IMR-90 (cell line): ENCODE data around the gene ABHD13. TPM values are rescaled to one million over a fixed set of nuclear protein-coding genes. Genes with fewer than 3 reads are reported as not detected.

Experiments
- ATAC-seq: fragments of 200-7000 bp; cut with Tn5 transposase; 2 replicates; pipeline ENCODE4 v1.9.1; 2020; ENCODE audit warnings: low read depth, mild to moderate bottlenecking, moderate library complexity
- BruUV-seq: library from RNA; stranded (reverse); fragments of 400-500 nt; replicated peaks from 2 replicates; lab custom pipeline; 2021; lab: Mats Ljungman, UMichigan
- CTCF ChIA-PET: fragments of 300-600 bp; formaldehyde crosslinking; extraction: SDS; loops from one replicate; lab custom pipeline; 2021; ENCODE audit warnings: antibody characterized with exemption; lab: Yijun Ruan, JAX
- POLR2A ChIA-PET: fragments of 300-600 bp; sonication (Branson Sonifier 250); formaldehyde crosslinking; loops from one replicate; lab custom pipeline; 2022; ENCODE audit warnings: antibody characterized with exemption; ENCODE audit not compliant: unreplicated experiment; lab: Charles Lee
- DNase-seq: peaks from one replicate; pipeline ENCODE4 v3.0.0; 2013
- H2AFZ ChIP-seq: replicated peaks from 2 replicates; pipeline ENCODE3; 2013; ENCODE audit warnings: low read length, mild to moderate bottlenecking; ENCODE audit not compliant: poor library complexity
- H2AK5ac ChIP-seq: 2 replicates; pipeline ENCODE4 v1.6.1; 2013; ENCODE audit warnings: low read depth, low read length, inconsistent platforms
- H2AK9ac ChIP-seq: replicated peaks from 2 replicates; pipeline ENCODE3; 2013; ENCODE audit warnings: mild to moderate bottlenecking, low read depth, low read length, moderate library complexity; ENCODE audit not compliant: poor library complexity
- H2BK120ac ChIP-seq: 2 replicates; pipeline ENCODE4 v1.6.1; 2013; ENCODE audit warnings: low read depth, low read length, inconsistent platforms
- H2BK15ac ChIP-seq: 3 replicates; pipeline ENCODE4 v1.6.1; 2013; ENCODE audit warnings: low read depth, low read length, inconsistent platforms
- H2BK20ac ChIP-seq: 2 replicates; pipeline ENCODE4 v1.6.1; 2013; ENCODE audit warnings: low read depth, mild to moderate bottlenecking, inconsistent platforms, low read length, moderate library complexity
- H2BK5ac ChIP-seq: 2 replicates; pipeline ENCODE4 v1.6.1; 2013; ENCODE audit warnings: mild to moderate bottlenecking, low read depth, low read length, inconsistent platforms; ENCODE audit not compliant: poor library complexity, severe bottlenecking
- H3K14ac ChIP-seq: replicated peaks from 2 replicates; pipeline ENCODE4 v1.6.1; 2013; ENCODE audit warnings: low read depth, low read length, inconsistent platforms
- H3K18ac ChIP-seq: 2 replicates; pipeline ENCODE4 v1.6.1; 2013; ENCODE audit warnings: low read depth, low read length, control low read depth
- H3K23ac ChIP-seq: 2 replicates; pipeline ENCODE4 v1.6.1; 2013; ENCODE audit warnings: low read depth, low read length, inconsistent platforms
- H3K27ac ChIP-seq: 2 replicates; pipeline ENCODE4 v1.5.1; 2013; ENCODE audit warnings: mild to moderate bottlenecking, control low read depth, low read length; ENCODE audit not compliant: insufficient read depth
- H3K27me3 ChIP-seq: 2 replicates; pipeline ENCODE4 v1.6.1; 2013; ENCODE audit warnings: low read length; ENCODE audit not compliant: control insufficient read depth, insufficient read depth
- H3K36me3 ChIP-seq: 2 replicates; pipeline ENCODE4 v1.6.1; 2013; ENCODE audit warnings: low read length, mixed read lengths; ENCODE audit not compliant: control insufficient read depth, insufficient read depth
- H3K4ac ChIP-seq: 2 replicates; pipeline ENCODE4 v1.6.1; 2013; ENCODE audit warnings: low read depth, low read length, inconsistent platforms
- H3K4me1 ChIP-seq: 2 replicates; pipeline ENCODE4 v1.6.1; 2013; ENCODE audit warnings: low read length, mixed read lengths; ENCODE audit not compliant: control insufficient read depth, insufficient read depth
- H3K4me2 ChIP-seq: 2 replicates; pipeline ENCODE4 v1.6.1; 2013; ENCODE audit warnings: low read depth, mild to moderate bottlenecking, control low read depth, low read length, moderate library complexity
- H3K4me3 ChIP-seq: 2 replicates; pipeline ENCODE4 v1.5.1; 2013; ENCODE audit warnings: low read depth, mild to moderate bottlenecking, control low read depth, low read length, moderate library complexity; ENCODE audit not compliant: insufficient read depth
- H3K56ac ChIP-seq: 2 replicates; pipeline ENCODE4 v1.6.1; 2013; ENCODE audit warnings: low read length, inconsistent platforms; ENCODE audit not compliant: insufficient read depth; ENCODE audit errors: extremely low read depth
- H3K79me1 ChIP-seq, 2 experiments: 2 replicates each; pipeline ENCODE4 v1.6.1; 2013; ENCODE audit warnings: low read length in 2 of 2, inconsistent platforms in 1 of 2, low read depth in 1 of 2
- H3K9ac ChIP-seq: 2 replicates; pipeline ENCODE4 v1.6.1; 2013; ENCODE audit warnings: low read depth, low read length, control low read depth
- H3K9me1 ChIP-seq: 2 replicates; pipeline ENCODE4 v1.6.1; 2013; ENCODE audit warnings: low read length, inconsistent platforms; ENCODE audit not compliant: insufficient read depth
- H3K9me3 ChIP-seq: 2 replicates; pipeline ENCODE4 v1.6.1; 2013; ENCODE audit warnings: low read length; ENCODE audit not compliant: control insufficient read depth, insufficient read depth
- H4K20me1 ChIP-seq: 2 replicates; pipeline ENCODE4 v1.6.1; 2013; ENCODE audit warnings: low read length, inconsistent platforms; ENCODE audit not compliant: insufficient read depth
- H4K5ac ChIP-seq: 2 replicates; pipeline ENCODE4 v1.6.1; 2013; ENCODE audit warnings: mild to moderate bottlenecking, low read depth, low read length, control low read depth
- H4K8ac ChIP-seq, 2 experiments: 2 replicates each; pipeline ENCODE4 v1.6.1; 2013; ENCODE audit warnings: low read depth in 2 of 2, low read length in 2 of 2, control low read depth in 1 of 2, inconsistent platforms in 1 of 2
- H4K91ac ChIP-seq: 2 replicates; pipeline ENCODE4 v1.6.1; 2013; ENCODE audit warnings: low read depth, low read length, inconsistent platforms; ENCODE audit not compliant: insufficient read depth
- ELK1 ChIP-seq: fragments of 150-350 bp; IDR thresholded peaks from 2 replicates; pipeline ENCODE4 v1.6.1; 2016; ENCODE audit warnings: low read depth, mild to moderate bottlenecking, low read length, moderate library complexity, borderline replicate concordance
- WGBS, 2 experiments: methylation state at CpG; one replicate each; pipeline versions ENCODE4 v1.1.5 to v1.1.7; 2013; ENCODE audit warnings: missing lambda C conversion rate in 2 of 2; ENCODE audit not compliant: insufficient read length in 1 of 2; ENCODE audit errors: extremely low coverage in 2 of 2; 5-methylcytosine and 5-hydroxymethylcytosine counted together
- dilution Hi-C: fragments of 300-500 bp; cut with HindIII; formaldehyde crosslinking; loops from one replicate; pipeline ENCODE4 v1.14.3; 2018; ENCODE audit warnings: low sequenced_read_pairs; ENCODE audit not compliant: unreplicated experiment
- in situ Hi-C: fragments of 300-500 bp; cut with MboI; formaldehyde crosslinking; loops from 3 replicates; pipeline ENCODE4 v1.14.3; 2019; ENCODE audit warnings: low sequenced_read_pairs, inconsistent platforms, mixed read lengths
- intact Hi-C: fragments of 100-400 bp; cut with micrococcal nuclease; formaldehyde crosslinking; loops from 2 replicates; pipeline ENCODE4 v1.10.0; 2022
- polyA plus RNA-seq, 3 experiments: library from polyadenylated mRNA; depleted of rRNA; stranded (reverse); fragments of >200 nt; gene quantifications; 2 replicates each; pipeline ENCODE4 v1.2.3, GENCODE V29; 2012; ENCODE audit warnings: low replicate concordance in 1 of 3
- total RNA-seq: library from RNA; depleted of rRNA; stranded (reverse); fragments of >200 nt; gene quantifications from 2 replicates; pipeline ENCODE4 v1.2.3, GENCODE V29; 2012

ABHD13 gene
- total and polyA plus RNA-seq, 2 of the 4 experiments (the other 2 are of a cell fraction): 4.0 to 4.1 TPM

GRCh38 chr13:108168929-108169328 is 49.3 kb upstream of the ABHD13 start:
- H2AFZ ChIP-seq: no peak overlapping the region
- H3K14ac ChIP-seq: no peak overlapping the region
- no peak overlapping the region for H3K4ac ChIP-seq
- CTCF ChIA-PET: no interaction called here
- H3K4me1 ChIP-seq: peaks cover 2% of the 10 kb centered on the region; the same call in 1 of the 2 replicates
- no peak overlapping the region for H2BK120ac ChIP-seq
- no peaks in the 10 kb centered on the region for H3K79me1 ChIP-seq
- no peak overlapping the region for H4K5ac ChIP-seq
- H2BK20ac ChIP-seq: no peak overlapping the region
- no peak overlapping the region for H2BK5ac ChIP-seq
- H3K27me3 ChIP-seq: no peaks in the 10 kb centered on the region; the same call in 1 of the 2 replicates
- no peaks in the 10 kb centered on the region for H3K9me1 ChIP-seq
- H4K8ac ChIP-seq: no peak overlapping the region
- no peak overlapping the region for H3K23ac ChIP-seq
- no peak for DNase-seq
- in situ Hi-C loops (loop anchor here (25.0 kb wide), 1 partner anchor 807 kb away; no protein-coding TSS in a partner anchor), intact Hi-C loops (no loop called here), dilution Hi-C loops (no loop called here)
- no peak overlapping the region for H3K18ac ChIP-seq
- WGBS, 2 experiments: 0% methylated on average over 1 of the region's 3 CpGs; no CpG with 5 or more reads in 1 of the 2 experiments
- H3K36me3 ChIP-seq: no peaks in the 10 kb centered on the region
- H2AK9ac ChIP-seq: no peak overlapping the region
- no peak overlapping the region for H3K4me3 ChIP-seq
- no peak overlapping the region for H2BK15ac ChIP-seq
- no peaks in the 10 kb centered on the region for H4K20me1 ChIP-seq
- no peak overlapping the region for H3K27ac ChIP-seq
- H4K91ac ChIP-seq: no peak overlapping the region
- H3K4me2 ChIP-seq: no peak overlapping the region
- POLR2A ChIA-PET: no interaction called here
- no peak for TF ChIP-seq ELK1
- no peaks in the 10 kb centered on the region for H3K9me3 ChIP-seq
- ATAC-seq: no peak
- no peak overlapping the region for H2AK5ac ChIP-seq
- H3K9ac ChIP-seq: no peak overlapping the region
- H3K56ac ChIP-seq: no peak overlapping the region
- BruUV-seq: no TSS peak
